ENCODE data around the gene PCGF3. TPM values are rescaled to one million over a fixed set of nuclear protein-coding genes. Genes with fewer than 3 reads are reported as not detected.
A peak's percentile ranks its signal among the peaks of the same experiment; 100 is the strongest.

The PCGF3 gene
- total RNA-seq, 1 donor from 2014 or later, result 58.5 TPM

DNA sequence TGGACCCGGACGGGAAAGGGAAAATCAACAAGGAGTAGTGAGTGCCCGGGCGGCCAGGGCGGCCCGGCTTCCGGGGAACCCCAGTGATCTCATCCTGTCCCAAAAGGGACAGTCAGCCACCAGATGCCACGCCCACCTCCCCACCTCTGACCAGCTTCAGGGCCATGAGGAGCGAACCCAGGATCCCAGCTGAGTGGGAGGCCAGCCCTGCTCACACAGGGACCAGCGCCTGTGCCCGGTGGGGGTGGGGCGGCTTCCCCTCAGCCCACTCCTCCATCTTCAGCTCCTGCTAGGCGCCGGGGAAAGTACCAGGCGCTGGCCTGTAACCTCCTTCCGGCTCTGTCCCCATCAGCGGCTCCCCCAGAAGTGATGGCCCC lies 25.1 kb upstream of the PCGF3 start:
- peak overlapping the region; percentile 34 for H3K4me3 ChIP-seq (ENCODE audit: low read depth, low read length)
- TF ChIP-seq, protein P1, sequence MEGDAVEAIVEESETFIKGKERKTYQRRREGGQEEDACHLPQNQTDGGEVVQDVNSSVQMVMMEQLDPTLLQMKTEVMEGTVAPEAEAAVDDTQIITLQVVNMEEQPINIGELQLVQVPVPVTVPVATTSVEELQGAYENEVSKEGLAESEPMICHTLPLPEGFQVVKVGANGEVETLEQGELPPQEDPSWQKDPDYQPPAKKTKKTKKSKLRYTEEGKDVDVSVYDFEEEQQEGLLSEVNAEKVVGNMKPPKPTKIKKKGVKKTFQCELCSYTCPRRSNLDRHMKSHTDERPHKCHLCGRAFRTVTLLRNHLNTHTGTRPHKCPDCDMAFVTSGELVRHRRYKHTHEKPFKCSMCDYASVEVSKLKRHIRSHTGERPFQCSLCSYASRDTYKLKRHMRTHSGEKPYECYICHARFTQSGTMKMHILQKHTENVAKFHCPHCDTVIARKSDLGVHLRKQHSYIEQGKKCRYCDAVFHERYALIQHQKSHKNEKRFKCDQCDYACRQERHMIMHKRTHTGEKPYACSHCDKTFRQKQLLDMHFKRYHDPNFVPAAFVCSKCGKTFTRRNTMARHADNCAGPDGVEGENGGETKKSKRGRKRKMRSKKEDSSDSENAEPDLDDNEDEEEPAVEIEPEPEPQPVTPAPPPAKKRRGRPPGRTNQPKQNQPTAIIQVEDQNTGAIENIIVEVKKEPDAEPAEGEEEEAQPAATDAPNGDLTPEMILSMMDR (IDR thresholded peaks at IDR 0.05; ENCODE audit: insufficient read depth, low read length, poor library complexity, severe bottlenecking), result no peak
- no peaks in the 10 kb centered on the region for H3K36me3 ChIP-seq (ENCODE audit: control insufficient read depth, insufficient read depth, low read length)
- H3K27me3 ChIP-seq (ENCODE audit: control insufficient read depth, insufficient read depth, low read length), result peaks cover 2% of the 10 kb centered on the region
- DNase-seq (ENCODE audit: low read depth), result no peak

DNA sequence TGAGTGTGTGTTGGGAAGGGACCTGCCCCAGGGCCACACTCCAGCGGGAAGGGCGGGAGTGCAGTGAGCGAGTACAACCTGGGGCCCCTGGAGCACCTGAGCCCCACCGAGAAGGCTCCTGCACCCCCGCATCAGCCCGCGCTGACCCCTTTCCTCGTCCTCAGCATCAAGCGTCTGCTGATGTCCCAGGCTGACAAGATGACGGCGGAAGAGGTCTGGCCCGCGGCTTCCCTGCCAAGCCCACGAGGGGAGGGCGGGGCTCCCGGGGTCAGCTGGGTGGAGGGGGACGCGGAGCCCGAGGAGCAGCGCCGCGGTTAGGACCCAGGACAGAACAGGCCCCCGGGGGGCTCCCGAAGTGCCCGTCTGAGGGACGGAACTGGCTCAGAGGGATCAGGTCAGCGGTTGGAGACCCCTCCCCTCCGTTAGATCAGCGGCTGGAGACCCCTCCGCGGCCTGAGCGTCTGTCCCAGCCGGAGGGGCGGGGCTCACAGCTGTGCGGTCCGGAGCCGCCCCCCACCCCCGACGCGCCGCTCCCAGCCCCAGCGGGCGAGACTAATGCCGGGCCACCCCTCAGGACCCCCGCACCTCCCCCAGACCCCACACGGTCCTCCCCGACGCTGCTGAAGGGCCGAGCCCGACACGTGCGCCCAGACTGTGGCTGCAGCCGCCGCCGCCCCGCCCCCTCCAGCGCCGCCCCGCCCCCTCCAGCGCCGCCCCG lies 24.5 kb upstream of the PCGF3 start:
- Histone ChIP-seq H3K4me3 (ENCODE audit: low read depth, low read length) (peak overlapping the region; percentile 34), H3K36me3 (ENCODE audit: control insufficient read depth, insufficient read depth, low read length) (no peaks in the 10 kb centered on the region), H3K27me3 (ENCODE audit: control insufficient read depth, insufficient read depth, low read length) (peaks cover 2% of the 10 kb centered on the region)
- TF ChIP-seq, protein P1 (IDR thresholded peaks at IDR 0.05; ENCODE audit: insufficient read depth, low read length, poor library complexity, severe bottlenecking), result no peak
- DNase-seq (ENCODE audit: low read depth), result no peak

DNA sequence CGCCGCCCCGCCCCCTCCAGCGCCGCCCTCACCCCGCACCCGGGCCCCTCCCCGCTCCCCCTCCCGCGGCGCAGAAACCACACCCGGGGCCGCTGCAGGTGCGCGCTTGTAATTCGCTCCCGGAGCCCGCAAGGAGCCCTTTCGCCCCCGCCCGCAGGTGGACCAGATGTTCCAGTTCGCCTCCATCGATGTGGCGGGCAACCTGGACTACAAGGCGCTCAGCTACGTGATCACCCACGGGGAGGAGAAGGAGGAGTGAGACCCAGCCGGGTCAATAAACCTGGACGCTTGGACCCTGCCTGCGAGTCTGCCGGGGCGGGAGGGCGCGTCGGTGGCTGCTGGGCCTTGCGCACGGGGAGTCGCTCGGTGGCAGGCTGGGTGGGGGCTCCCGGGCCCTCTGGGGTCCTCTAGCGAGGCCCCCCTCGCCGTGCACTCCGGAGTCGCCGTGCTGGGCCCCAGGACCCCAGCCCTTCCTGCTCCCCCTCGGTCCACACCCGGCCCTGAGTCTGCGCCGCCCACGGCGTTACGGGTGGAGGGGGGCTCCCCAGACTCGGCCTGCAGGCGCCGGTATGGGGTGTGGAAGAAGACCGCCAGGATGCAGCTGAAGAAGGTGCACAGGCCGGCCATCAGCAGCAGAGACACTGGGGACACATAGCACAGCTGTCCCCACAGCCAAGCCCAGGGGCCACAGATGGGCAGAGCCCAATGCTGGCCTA lies 23.7 kb upstream of the PCGF3 start:
- Histone ChIP-seq H3K36me3 (ENCODE audit: control insufficient read depth, insufficient read depth, low read length) (no peaks in the 10 kb centered on the region), H3K4me3 (ENCODE audit: low read depth, low read length) (no peak overlapping the region), H3K27me3 (ENCODE audit: control insufficient read depth, insufficient read depth, low read length) (peaks cover 2% of the 10 kb centered on the region)
- TF ChIP-seq, protein P1 (IDR thresholded peaks at IDR 0.05; ENCODE audit: insufficient read depth, low read length, poor library complexity, severe bottlenecking), result no peak
- no peak for DNase-seq (ENCODE audit: low read depth)

DNA sequence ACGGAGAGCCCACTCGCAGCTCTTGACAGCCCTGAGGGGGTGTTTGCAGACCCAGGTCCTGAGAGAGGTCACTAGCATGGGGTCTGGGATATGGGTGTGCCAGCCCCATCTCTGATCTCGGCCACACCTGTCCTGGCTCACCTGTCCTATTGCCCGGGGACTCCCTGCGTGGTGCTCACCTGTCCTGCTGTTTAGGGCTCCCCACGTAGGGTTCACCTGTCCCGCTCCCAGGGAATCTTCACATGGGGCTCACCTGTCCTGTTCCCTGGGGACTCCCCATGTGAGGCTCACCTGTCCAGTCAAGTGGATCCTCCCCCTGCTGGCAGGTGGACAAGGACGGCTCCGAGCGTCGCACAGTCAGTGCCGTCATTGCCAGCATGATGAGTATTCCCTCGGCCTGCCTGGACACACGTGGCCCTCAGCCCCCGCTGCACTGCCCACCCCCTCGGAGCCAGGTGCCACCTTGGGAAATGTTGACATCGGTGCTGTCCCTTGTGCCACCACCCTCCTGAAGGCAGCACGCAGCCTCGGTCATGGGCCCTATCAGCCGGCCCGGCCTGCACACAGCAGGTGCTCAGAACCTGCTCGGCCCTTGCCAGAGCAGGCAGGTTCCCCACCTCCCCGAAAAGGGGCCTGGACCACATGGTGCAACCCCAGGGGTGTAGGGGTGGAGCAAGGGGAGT lies 23.0 kb upstream of the PCGF3 start:
- no peak for DNase-seq (ENCODE audit: low read depth)
- Histone ChIP-seq H3K27me3 (ENCODE audit: control insufficient read depth, insufficient read depth, low read length) (peaks cover 2% of the 10 kb centered on the region), H3K36me3 (ENCODE audit: control insufficient read depth, insufficient read depth, low read length) (no peaks in the 10 kb centered on the region), H3K4me3 (ENCODE audit: low read depth, low read length) (no peak overlapping the region)
- TF ChIP-seq, protein P1 (IDR thresholded peaks at IDR 0.05; ENCODE audit: insufficient read depth, low read length, poor library complexity, severe bottlenecking), result no peak

DNA sequence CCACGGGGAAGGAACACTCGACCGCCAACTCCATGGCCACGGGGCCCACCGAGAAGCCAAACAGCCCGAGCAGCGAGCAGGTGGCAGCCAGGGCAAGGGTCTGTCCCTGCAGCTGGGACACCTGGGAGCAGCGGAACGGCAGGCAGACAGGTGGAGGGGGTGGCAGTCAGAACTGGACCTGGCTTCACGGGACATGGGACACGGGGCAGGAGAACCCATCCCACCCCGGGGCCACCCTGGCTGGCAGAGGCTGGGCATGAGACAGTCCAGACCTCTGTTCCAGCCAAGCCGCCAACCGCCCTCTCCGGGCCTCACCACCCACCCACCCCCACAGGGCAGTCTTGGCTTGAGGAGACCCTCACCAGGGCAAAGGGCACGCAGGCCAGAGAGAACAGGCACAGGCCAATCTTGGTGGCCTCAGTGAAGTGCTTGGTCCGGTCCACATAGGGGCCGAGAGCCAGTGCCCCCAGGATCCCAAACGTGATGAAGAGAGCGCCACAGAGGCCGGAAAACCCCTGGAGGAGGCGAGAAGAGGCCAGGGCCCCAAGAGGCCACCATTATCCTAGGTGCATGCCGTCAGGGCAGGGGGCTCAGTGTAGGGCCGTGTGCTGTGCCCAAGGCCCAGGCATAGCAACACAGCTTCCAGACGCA lies 22.3 kb upstream of the PCGF3 start:
- Histone ChIP-seq H3K27me3 (ENCODE audit: control insufficient read depth, insufficient read depth, low read length) (peaks cover 2% of the 10 kb centered on the region), H3K36me3 (ENCODE audit: control insufficient read depth, insufficient read depth, low read length) (no peaks in the 10 kb centered on the region), H3K4me3 (ENCODE audit: low read depth, low read length) (no peak overlapping the region)
- no peak for DNase-seq (ENCODE audit: low read depth)
- TF ChIP-seq, protein P1 (IDR thresholded peaks at IDR 0.05; ENCODE audit: insufficient read depth, low read length, poor library complexity, severe bottlenecking), result no peak

Data from kidney epithelial cell (primary cell).